DND-41 (cell line): Measurements from ENCODE around the gene HIPK1.

Experiments used
- EZH2 ChIP-seq: IDR thresholded peaks from 3 replicates; pipeline ENCODE4 v1.6.1; 2012; ENCODE audit warnings: borderline replicate concordance, low read depth, mild to moderate bottlenecking, moderate library complexity, low read length, inconsistent platforms; ENCODE audit not compliant: severe bottlenecking
- TF ChIP-seq, protein P1 (sequence below): IDR thresholded peaks from 2 replicates; pipeline ENCODE4 v1.5.1; 2012; ENCODE audit warnings: borderline replicate concordance, low read length, moderate library complexity, mild to moderate bottlenecking; ENCODE audit not compliant: poor library complexity, severe bottlenecking; ENCODE audit errors: extremely low read depth

DNA sequence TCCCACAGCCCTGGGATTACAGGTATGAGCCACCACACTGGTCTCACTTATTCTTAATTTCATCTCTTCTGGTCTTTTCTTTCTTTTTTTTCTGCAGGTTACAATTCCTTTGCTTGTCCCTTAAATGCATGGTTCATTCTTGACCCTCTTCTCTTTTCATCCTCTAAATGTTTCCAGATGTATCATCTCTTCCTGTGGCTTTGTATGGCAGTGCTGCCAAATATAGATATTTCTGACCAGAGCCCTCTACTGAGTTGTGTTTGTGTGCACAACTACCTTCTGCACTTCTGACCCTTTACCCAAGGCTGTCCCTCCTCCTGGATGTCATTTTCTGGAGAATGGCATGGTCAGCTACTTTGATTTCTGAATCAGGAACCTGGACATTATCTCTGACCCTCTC lies 82.7 kb downstream of the HIPK1 start:
- TF ChIP-seq, protein P1, sequence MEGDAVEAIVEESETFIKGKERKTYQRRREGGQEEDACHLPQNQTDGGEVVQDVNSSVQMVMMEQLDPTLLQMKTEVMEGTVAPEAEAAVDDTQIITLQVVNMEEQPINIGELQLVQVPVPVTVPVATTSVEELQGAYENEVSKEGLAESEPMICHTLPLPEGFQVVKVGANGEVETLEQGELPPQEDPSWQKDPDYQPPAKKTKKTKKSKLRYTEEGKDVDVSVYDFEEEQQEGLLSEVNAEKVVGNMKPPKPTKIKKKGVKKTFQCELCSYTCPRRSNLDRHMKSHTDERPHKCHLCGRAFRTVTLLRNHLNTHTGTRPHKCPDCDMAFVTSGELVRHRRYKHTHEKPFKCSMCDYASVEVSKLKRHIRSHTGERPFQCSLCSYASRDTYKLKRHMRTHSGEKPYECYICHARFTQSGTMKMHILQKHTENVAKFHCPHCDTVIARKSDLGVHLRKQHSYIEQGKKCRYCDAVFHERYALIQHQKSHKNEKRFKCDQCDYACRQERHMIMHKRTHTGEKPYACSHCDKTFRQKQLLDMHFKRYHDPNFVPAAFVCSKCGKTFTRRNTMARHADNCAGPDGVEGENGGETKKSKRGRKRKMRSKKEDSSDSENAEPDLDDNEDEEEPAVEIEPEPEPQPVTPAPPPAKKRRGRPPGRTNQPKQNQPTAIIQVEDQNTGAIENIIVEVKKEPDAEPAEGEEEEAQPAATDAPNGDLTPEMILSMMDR: no peak
- no peak for TF ChIP-seq EZH2
